Spleen (tissue), 7 donors: Measurements from ENCODE around the gene COL2A1.

Experiments
- POLR2AphosphoS5 ChIP-seq, 3 donors: sonication (generic); formaldehyde crosslinking; IDR thresholded peaks; one replicate each; pipeline ENCODE4 v1.5.1; 2017; ENCODE audit warnings: antibody characterized with exemption in 3 of 3
- TF ChIP-seq, protein P1 (sequence below), 11 experiments: fragments of 200-600 bp in 7 of 11; fragments of 450-650 bp in 4 of 11; sonication (generic) in 4 of 11; IDR thresholded peaks in 8 of 11; conservative IDR thresholded peaks in 3 of 11; 1 replicate in 7 of 11; 2 replicates in 4 of 11; pipeline versions ENCODE4 v1.4.0 to v1.8.0; 2016 to 2021; ENCODE audit warnings: antibody characterized with exemption in 11 of 11, inconsistent platforms in 4 of 11, mild to moderate bottlenecking in 1 of 11
- donor health status: DM: no; HTN: no; CAD: no; lungs with moderate emphysema.
- donor health status: DM: no; HTN: no; CAD: no.
- donor health status: DM: no; HTN: no; CAD: no.

DNA sequence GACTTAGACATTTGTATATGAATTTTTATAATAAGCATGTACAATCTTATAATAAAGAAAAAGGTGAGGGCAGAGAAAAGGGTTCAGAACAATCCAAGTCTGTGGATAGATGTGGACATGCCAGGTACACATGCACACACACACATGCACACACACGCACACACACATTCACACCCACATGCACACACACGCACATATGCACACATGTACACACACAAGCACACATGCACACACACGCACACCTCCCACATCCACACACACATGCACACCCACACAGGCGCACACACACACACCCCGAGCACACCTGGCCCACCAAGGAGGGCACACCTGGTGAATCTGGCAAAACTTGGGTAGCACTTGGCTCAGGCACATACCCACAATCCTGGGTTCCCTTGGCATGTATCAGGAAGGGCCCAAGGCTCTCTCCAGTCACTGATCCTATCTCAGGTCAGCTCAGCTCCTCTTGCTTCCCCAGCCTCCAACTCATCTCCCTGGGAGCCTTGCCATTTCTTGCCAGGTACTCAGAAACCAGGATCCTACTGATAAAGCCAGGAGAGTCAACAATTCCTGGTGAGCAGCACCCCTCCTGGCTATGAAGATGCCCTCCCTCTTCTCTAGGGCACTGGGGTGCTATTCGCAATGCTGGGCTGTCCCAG lies 59.5 kb downstream of the COL2A1 start:
- TF ChIP-seq POLR2AphosphoS5 (IDR thresholded peaks at IDR 0.05) = no peak
- TF ChIP-seq, protein P1, sequence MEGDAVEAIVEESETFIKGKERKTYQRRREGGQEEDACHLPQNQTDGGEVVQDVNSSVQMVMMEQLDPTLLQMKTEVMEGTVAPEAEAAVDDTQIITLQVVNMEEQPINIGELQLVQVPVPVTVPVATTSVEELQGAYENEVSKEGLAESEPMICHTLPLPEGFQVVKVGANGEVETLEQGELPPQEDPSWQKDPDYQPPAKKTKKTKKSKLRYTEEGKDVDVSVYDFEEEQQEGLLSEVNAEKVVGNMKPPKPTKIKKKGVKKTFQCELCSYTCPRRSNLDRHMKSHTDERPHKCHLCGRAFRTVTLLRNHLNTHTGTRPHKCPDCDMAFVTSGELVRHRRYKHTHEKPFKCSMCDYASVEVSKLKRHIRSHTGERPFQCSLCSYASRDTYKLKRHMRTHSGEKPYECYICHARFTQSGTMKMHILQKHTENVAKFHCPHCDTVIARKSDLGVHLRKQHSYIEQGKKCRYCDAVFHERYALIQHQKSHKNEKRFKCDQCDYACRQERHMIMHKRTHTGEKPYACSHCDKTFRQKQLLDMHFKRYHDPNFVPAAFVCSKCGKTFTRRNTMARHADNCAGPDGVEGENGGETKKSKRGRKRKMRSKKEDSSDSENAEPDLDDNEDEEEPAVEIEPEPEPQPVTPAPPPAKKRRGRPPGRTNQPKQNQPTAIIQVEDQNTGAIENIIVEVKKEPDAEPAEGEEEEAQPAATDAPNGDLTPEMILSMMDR (IDR thresholded peaks at IDR 0.05 in 8 of 11, conservative IDR thresholded peaks at IDR 0.05 in 3 of 11) = no peak
